HG02885 (cell line): ENCODE measurements around the gene PLEKHH2.
"Not testable (repeated sequence)": the region's sequence is repeated elsewhere in the genome, so short reads cannot be mapped to it uniquely, and the experiment has no call there.

ENCODE experiments used
- ATAC-seq: cut with Tn5 transposase; IDR thresholded peaks from one replicate; pipeline ENCODE4 v1.9.1; 2021; ENCODE audit warnings: mild to moderate bottlenecking; ENCODE audit not compliant: unreplicated experiment, poor library complexity

Gene PLEKHH2

DNA sequence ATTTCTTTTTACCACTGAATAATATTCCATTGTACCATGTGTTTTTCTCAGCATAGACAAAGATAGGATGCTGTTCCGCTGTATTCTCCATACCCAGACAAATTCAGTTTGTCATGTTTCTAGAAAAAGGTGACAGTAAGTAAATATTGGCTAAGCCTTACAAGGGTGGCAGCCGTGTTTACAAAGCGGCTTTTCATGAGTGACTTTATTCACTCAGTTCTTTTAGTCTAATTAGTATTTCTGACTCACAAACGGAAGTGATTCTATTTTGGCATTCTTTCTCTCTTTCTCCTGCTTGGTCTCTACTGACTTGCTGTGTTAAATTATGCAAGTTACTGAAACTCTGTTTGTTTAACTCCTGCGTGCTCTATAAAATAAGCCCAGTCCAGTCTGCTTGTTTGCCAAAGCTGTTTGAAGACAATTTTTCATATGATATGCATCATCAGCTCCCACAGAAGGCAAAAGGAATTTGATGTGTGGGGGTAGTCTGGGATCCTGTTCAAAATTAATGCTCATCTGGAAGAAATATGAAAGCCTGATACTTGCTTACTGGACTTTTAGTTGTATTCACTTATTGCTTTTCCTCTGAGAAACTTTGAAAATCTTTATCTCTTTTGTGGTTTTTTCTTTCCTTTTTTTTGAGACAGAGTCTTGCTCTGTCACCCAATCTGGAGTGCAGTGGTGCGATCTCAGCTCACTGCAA is 2.3 kb upstream of the PLEKHH2 start:
- no peak for ATAC-seq

DNA sequence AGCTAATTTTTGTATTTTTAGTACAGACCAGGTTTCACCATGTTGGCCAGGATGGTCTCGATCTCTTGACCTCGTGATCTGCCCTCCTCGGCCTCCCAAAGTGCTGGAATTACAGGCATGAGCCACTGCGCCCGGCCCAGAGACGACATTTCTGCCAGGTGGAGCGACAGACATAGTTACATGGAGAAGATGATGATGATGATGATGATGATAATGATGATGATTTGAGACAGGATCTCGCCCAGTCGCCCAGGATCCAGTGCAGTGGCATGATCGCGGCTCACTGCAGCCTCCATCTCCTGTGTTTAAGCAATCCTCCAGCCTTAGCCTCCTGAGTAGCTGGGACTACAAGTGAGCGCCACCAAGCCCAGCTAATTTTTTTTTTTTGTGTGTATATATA is 907 bp upstream of the PLEKHH2 start:
- ATAC-seq = not testable (repeated sequence)

DNA sequence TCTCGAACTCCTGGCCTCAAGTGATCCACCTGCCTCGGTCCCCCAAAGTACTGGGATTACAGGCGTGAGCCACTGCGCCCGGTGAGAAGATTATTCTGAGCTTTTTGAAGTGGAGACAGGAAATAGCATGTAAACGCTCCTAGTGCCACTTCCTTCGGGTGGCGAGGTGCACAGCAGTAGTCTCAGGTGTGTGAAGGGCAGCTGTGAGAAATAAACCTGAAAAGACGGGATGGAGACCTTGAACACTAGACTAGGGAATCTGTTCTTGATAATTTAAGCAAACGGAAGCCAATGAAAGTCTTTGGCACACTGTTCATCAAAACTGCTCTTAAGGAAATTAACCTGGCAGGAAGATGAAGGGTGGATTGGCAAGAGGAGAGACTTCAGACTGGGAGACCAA is 439 bp upstream of the PLEKHH2 start:
- ATAC-seq = no peak

DNA sequence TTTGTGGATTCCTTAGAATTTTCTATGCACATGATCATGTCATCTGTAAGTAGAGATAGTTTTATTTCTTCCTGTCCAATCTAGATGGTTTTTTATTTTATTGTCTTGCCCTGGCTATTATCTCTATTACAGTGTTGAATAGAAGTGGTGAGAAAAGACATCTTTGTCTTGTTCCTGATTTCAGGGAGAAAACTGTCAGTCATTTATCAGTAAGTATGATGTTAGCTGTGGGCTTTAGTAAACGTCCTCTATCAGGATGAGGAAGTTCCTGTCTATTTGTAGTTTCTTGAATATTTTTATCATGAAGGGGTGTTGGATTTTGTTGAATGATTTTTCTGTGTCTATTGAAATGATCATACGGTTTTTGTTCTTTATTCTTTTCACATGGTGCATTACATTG is 5.3 kb downstream of the PLEKHH2 start:
- ATAC-seq = no peak

DNA sequence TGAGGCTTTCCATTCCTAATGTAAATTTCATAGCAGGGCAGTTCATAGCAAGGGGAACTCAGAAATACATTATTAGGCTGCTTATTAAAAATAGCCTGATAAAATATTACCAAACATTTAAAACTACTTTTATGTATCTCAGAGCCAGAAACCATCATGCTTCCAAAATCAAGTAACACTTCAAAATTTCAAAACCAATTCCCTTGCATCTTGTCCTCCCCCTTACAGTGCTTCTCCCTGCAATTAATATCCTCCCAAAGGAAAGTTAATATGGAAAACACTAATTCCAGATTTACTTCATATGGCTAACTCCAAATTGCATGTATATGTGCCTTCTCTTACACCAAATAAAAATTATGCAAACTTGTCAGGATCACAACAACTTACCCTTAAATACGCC is 6.6 kb downstream of the PLEKHH2 start:
- ATAC-seq = no peak

DNA sequence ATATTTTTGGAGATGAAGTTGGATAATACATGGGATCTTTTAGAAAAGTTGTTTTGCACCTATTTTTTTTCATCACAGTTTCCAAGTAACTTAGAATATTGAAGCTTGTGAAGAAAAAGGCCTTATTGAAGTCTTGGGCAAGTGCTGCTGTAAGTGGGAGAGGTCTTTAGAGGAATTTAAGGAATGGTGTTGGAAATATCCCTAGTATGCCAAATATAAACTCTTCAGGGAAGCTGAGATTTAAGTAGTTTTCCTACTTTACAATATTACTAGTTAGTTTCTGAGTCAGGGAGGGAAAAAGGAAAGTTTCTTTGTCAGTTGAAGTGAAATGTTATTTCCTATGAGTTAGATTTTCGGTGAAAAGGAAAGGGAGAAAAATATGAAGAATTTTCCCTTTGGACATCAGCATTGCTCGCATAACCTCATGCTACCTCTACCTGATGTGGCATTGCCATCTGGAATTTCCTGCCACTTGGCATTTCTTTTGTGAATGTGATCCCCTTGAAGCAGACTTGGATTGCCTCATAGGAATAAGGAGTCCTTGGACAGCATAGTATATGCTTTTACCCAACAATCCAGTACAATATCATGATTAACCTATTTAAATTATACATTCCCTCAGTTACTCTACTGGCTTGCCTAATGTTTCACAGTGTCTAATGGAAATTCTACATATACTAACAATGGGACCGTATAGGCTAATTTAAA is 12.1 kb downstream of the PLEKHH2 start:
- no peak for ATAC-seq

DNA sequence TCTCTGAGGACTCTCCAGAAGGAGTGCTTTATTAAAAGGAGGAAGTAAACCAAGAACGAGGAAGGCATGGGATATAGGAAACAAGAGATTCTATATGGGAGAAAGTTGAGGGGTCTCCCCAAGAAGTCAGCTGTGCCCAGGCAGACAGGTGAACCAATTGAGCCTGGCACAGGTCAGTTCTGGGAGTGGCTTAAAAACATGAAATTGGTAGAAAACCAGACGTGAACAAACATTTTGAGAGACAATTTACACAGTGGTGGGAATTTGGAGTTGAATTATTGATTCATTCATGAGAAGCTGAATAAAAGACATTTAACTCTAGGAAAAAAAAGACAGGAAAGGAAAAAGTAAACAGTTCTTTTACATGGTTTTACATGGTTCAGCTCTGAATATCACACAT is 16.4 kb downstream of the PLEKHH2 start:
- no peak for ATAC-seq

DNA sequence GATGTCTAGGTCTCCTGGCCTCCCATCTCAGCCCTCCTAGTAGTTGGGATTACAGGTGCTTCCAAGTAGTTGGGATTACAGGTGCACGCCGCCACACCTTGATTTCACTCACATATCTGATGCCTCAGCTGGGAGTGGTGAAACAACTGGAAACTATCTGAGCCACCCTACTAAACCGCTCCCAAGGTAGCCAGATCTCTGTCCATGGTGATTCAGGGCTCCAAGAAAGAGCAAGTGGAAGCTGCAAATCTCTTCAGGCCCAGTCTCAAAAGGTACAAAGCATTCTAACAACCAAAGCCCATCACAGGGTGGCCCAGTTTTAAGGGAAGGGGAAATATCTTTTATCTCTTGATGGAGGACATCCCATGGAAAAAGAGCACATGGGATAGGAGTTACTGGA is 20.2 kb downstream of the PLEKHH2 start:
- no peak for ATAC-seq

DNA sequence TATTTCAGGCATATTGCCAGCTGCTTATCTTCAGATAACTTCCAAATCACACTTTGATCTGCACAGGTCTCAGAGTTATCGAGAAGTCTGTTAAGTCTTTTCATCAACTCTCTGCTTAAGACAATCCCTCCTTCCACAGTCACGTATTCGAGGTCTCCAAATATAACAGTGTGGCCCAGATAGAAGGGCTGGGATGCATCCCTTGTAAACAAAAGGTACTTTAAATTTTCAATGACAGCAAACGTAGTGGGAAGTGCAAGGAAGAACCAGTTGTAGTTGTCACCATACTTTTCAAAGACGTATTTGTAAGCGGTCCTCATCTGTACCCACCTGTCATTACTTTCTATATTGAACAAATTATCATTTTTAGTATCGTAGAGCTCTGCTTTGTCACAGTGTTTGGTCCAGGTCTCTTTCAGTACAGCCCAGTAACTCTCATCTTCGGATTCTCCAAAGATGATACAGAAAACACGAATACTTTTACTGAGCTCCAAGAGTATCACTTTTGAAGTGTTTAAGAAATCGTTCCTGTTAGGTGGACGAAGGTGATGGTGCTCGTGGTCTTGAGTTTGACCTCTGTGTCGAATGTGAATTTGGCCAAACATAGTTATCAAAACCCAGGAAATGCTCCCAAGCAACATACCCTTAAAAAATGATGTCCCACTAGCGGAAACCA is 38.7 kb downstream of the PLEKHH2 start:
- no peak for ATAC-seq

DNA sequence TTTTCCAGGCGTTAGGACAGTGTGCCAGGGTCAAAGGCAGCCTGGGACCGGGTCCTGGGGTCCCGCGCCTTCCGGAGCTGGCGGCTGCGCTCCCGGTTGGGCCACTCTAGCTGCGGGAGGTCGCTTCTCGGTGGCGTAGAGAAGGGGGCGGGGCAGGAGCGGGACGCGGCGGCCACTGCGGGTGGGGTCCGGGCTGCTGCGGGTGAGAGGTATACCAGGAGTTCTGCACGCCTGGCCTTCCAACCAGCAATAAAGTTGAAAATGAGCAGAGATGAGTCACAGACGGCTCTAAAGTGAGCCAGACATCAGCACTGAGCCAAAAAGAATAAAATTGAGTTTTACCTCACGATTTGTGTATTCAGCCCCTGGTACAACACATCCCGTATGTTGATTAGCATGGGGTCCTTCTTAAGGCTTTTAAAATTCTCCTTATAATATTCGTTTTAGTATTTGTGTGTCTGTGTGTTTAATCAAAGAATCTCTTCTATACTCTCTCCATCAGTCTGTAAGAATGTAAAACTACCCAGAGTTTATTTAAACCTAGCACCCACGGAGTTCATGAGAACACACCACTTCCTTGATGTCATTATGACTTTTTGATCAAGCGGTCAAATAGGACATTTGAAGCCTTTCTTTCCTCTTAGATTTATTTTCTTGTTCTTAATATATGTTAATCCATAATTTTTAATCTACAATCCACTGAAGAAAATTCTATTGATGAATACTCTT is 39.4 kb downstream of the PLEKHH2 start, which contains the start of gene C1GALT1C1L:
Gene C1GALT1C1L, minus strand, starts transcription at position 108 of the 729 bp plus-strand sequence. Its CDS starts 107 bp downstream, at position 1.
- ATAC-seq = no peak

DNA sequence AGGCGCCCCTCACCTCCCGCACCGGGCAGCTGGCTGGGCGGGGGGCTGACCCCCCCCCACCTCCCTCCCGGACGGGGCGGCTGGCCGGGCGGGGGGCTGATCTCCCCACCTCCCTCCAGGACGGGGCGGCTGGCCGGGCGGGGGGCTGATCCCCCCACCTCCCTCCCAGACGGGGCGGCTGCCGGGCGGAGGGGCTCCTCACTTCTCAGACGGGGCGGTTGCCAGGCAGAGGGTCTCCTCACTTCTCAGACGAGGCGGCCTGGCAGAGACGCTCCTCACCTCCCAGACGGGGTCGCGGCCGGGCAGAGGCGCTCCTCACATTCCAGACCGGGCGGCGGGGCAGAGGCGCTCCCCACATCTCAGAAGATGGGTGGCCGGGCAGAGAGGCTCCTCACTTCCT is 40.7 kb downstream of the PLEKHH2 start:
- ATAC-seq = not testable (repeated sequence)

DNA sequence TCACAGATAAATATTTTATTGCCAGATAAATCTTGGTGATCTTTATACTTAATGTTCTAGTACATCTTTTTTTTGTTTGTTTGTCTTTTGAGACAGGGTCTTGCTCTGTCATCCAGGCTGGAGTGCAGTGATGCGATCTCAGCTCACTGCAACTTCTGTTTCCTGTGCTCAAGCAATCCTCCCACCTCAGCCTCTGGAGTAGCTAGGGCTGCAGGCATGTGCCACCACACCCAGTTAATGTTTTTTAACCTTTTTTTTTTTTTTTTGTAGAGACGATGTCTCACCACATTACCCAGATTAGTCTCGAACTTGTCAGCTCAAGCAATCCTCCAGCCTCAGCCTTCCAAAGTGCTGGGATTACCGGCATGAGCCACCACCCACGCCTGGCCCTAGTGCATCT is 48.3 kb downstream of the PLEKHH2 start:
- no peak for ATAC-seq

DNA sequence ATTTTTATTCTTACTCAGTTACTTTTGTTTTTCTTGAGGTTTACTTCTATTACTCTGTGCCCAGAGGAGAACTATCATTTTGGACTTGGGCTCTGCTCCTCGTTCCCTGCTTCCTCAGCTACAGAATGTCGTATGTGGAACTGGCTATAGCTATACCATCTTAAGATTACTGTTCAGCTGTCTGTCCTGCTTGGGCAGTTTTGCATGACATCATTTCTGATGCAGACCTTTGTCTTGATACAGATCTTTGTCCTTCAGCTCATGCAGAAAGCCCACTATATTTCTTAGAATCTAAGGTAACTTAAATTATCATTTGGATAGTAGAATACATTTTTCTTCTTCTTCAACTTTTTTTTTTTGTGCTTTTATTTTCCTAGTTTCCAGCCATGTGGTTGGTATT is 52.9 kb downstream of the PLEKHH2 start:
- no peak for ATAC-seq

DNA sequence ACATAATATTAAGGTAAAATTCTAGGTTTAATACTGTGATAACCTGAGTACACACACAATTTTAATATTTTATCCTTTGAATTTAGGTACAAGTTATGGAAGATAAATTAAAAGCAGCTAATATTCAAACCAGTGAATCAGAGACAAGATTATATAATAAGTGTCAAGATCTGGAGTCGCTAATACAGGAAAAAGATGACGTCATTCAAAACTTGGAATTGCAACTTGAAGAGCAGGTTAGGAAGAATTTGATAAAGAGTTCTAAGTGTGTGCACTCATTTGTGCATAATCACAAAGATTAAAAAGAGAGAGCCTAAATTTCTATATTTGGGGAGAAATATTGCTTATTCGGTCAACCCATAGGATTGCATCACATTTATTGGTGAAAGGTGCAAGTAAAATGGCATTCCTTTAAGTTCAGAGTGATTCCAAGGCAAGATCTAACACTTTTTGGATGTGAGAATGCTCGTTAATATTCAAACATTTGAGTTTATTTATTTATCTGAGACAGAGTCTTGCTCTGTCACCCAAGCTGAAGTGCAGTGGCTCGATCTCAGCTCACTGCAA is 55.5 kb downstream of the PLEKHH2 start:
- ATAC-seq = no peak

DNA sequence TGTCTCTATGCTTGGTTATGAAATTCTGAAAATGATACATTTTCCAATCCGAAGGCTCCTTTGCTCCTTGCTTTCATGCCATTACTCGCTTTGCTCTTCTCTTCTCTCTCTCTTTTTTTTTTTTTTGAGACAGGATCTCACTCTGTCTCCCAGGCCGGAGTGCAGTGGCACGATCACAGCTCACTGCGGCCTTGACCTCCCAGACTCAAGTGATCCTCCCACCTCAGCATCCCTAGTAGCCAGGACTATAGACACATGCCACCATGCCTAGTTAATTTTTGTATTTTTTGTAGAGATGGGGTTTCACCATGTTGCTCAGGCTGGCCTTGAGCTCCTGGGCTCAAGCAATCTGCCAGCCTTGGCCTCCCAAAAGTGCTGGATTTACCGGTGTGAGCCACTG is 61.1 kb downstream of the PLEKHH2 start:
- ATAC-seq = not testable (repeated sequence)

DNA sequence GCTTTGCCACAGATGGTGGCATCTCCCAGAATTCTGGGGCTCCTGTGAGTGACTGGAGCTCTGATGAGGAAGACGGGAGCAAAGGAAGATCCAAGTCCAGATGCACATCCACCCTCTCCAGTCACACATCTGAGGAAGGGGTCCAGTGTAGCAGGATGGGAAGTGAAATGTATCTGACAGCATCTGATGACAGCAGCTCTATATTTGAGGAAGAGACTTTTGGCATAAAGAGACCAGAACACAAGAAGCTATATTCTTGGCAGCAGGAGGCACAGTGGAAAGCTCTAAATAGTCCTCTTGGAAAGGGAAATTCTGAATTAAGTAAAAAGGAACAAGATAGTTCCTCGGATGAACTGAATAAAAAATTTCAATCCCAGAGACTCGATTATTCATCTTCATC is 62.7 kb downstream of the PLEKHH2 start:
- no peak for ATAC-seq

DNA sequence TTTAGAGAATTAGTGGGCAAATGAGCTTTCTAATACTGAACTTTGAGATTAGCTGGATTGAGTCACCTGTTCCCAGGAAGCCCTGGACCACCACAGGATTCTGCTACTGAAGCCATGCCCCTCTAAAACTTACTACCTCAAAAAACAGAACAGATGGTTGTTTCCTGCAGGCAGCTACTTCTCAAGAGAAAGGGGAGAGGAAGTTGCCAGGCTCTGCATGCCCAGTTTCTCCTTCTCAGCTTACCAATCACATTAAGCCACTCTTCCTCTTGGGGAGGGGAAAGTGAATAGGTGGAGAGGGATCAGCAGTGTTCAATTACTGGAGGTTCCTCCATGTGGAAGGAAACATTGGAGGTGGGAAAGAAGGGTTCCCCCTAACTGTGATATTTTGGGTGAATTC is 64.1 kb downstream of the PLEKHH2 start:
- no peak for ATAC-seq

DNA sequence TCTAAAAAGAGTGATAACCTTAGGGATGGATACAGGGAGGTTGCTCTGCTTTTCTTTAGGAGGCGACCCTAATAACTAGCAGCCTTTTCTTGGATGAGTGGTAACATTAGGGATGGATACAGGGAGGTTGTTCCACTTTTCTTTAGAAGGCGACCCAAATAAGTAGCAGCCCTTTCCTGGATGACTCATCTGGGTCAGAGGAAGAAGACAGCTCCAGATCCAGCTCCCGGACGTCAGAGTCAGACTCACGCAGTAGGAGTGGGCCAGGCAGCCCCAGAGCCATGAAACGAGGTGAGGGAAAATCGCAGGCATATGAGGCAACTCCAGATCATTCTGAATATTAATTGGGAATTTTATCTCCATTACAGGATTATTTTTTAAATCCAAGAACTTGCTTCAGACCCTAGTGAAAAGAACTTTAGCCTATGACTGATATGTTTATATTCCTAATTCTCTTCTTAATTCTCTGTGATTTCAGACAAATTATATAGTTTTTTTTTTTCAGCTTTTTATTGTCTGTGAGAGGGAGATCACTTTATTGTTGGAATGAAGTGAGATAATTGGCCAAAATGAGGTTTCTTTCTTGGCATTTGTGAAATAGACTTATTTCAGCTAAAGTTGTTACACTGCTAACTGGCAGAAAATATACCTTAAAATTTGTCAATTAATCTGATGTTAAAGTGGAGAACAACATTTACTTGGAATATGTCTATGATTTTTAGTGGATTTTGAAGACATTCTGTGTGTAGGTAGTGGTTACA is 70.4 kb downstream of the PLEKHH2 start:
- ATAC-seq = no peak

DNA sequence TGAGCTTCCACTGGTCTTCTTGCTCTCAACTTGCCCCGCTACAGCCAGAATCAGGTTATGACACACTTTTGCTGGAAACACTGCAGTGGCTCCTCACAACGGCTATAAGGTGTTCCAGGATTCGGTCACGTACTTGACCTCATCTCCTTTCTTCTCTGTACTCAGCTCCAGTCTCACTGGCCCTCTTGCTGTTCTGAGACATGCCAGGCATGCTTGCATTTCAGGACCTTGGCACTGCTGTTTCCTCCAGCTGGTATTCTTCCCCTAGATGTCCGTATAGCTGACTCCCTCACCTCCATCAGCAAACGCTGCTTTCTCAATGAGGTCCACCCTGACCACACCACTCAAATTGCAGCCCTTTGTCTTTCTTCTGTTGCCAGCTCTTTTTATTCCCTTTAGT is 71.1 kb downstream of the PLEKHH2 start:
- no peak for ATAC-seq

DNA sequence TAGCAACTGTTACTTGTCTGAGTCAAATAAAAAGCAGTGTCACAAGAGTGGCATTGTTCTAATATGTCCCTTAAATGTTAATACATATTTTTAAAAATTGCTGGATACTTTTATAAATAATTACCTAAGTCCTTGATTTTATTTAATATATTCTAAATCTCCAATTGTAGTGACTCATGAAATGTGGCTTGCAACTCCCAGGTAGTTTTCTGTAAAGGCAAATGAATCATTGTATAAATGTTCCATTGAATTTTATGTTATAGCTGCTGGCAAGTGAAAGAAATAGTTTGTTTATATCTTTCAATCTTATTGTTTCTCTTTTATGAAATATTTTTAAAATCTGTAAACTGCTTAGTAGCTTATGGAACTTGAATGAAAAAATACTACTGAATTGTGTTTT is 71.8 kb downstream of the PLEKHH2 start:
- no peak for ATAC-seq
